Measurements from ENCODE around the gene GDF15.

Gene GDF15

GRCh38 chr19:18438331-18439024 lies 52.5 kb downstream of the GDF15 start:
- Histone ChIP-seq H3K79me2 (ENCODE audit: insufficient read depth, low read length) (no peaks in the 10 kb centered on the region), H3K4me3 (ENCODE audit: low read length, poor library complexity, severe bottlenecking) (peak overlapping the region; percentile 75), H3K27me3 (ENCODE audit: insufficient read depth, low read length, poor library complexity, severe bottlenecking) (no peaks in the 10 kb centered on the region), H3K4me1 (ENCODE audit: insufficient read depth, low read length, poor library complexity, severe bottlenecking) (peaks cover 7% of the 10 kb centered on the region), H3K9me3 (ENCODE audit: insufficient read depth, low read depth, low read length) (no peaks in the 10 kb centered on the region), H3K9ac (ENCODE audit: low read depth, low read length, poor library complexity, severe bottlenecking) (peak overlapping the region; percentile 69), H3F3A (ENCODE audit: low read depth) (peaks cover 8% of the 10 kb centered on the region; the same call in 1 of the 2 replicates), H3K36me3 (ENCODE audit: insufficient read depth, low read length) (no peaks in the 10 kb centered on the region; the same call in 1 of the 2 replicates), H3K4me2 (ENCODE audit: low read depth, low read length, poor library complexity, severe bottlenecking) (peak overlapping the region; percentile 94), H2AFZ (ENCODE audit: low read length) (no peak overlapping the region), H4K20me1 (ENCODE audit: insufficient read depth, low read length, poor library complexity, severe bottlenecking) (no peaks in the 10 kb centered on the region), H3K9me2 (replicated peaks; ENCODE audit: low read depth, low read length) (no peaks in the 10 kb centered on the region)
- TF ChIP-seq, protein P1, sequence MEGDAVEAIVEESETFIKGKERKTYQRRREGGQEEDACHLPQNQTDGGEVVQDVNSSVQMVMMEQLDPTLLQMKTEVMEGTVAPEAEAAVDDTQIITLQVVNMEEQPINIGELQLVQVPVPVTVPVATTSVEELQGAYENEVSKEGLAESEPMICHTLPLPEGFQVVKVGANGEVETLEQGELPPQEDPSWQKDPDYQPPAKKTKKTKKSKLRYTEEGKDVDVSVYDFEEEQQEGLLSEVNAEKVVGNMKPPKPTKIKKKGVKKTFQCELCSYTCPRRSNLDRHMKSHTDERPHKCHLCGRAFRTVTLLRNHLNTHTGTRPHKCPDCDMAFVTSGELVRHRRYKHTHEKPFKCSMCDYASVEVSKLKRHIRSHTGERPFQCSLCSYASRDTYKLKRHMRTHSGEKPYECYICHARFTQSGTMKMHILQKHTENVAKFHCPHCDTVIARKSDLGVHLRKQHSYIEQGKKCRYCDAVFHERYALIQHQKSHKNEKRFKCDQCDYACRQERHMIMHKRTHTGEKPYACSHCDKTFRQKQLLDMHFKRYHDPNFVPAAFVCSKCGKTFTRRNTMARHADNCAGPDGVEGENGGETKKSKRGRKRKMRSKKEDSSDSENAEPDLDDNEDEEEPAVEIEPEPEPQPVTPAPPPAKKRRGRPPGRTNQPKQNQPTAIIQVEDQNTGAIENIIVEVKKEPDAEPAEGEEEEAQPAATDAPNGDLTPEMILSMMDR (conservative IDR thresholded peaks at IDR 0.05; ENCODE audit: low read length) = no peak
- no peak for TF ChIP-seq EZH2phosphoT487 (IDR thresholded peaks at IDR 0.05; ENCODE audit: borderline replicate concordance)

Data from Loucy (cell line).